Stimulated activated CD8-positive, alpha-beta memory T cell treated with anti-CD3 and anti-CD28 coated beads, Interleukin-12 subunit alpha, Interleukin-12 subunit beta, amount 100 ng/mL, for 4 hours (primary cell): ENCODE results near the gene APOA4.

Experiments used
- DNase-seq: peaks from one replicate; pipeline ENCODE4 v3.0.0-alpha.2; 2020; ENCODE audit warnings: low read depth

Gene APOA4

GRCh38 chr11:116774661-116775060 lies 48.4 kb downstream of the APOA4 start:
- DNase-seq = no peak

GRCh38 chr11:116773203-116774097 lies 49.7 kb downstream of the APOA4 start:
- no peak for DNase-seq

- peak; percentile 88 for DNase-seq
These were observed 50.5 kb downstream of the APOA4 start, which contains the start of gene BUD13 for GRCh38 chr11:116772443-116773202. Gene BUD13 (minus strand): TSS chr11:116772987. CDS start chr11:116772964, 23 bp downstream.

- DNase-seq = no peak
These were observed 51.2 kb downstream of the APOA4 start for GRCh38 chr11:116771935-116772334.
